Panc1 (cell line): ENCODE data around the gene SLC9A9.

Experiments
- POLR2AphosphoS5 ChIP-seq: IDR thresholded peaks from 2 replicates; pipeline ENCODE4 v1.6.1; 2012; ENCODE audit warnings: mild to moderate bottlenecking, low read depth, low read length, moderate library complexity
- TF ChIP-seq, protein P1 (sequence below): fragments of 450-650 bp; IDR thresholded peaks from 2 replicates; pipeline ENCODE4 v1.5.1; 2017; ENCODE audit warnings: mild to moderate bottlenecking

DNA sequence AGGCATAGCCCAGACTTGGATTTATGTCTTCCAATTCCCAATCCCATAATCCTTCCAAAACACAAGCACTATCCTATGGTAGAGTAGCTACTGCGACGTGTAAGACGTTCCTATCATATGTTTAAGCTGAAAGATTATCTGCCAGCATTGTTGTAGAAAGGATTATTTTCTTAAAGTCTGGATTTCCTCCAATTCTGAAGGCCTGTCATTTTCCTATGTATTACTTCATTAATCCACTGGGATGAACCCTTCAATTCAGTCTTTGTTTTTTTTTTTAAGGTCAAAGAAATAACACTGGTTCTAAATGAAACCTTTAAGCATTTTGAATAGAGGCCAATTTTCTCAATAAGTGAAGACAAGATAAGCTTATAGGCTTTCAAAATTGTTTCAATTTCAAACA lies 289.0 kb downstream of the SLC9A9 start:
- no peak for TF ChIP-seq POLR2AphosphoS5
- TF ChIP-seq, protein P1, sequence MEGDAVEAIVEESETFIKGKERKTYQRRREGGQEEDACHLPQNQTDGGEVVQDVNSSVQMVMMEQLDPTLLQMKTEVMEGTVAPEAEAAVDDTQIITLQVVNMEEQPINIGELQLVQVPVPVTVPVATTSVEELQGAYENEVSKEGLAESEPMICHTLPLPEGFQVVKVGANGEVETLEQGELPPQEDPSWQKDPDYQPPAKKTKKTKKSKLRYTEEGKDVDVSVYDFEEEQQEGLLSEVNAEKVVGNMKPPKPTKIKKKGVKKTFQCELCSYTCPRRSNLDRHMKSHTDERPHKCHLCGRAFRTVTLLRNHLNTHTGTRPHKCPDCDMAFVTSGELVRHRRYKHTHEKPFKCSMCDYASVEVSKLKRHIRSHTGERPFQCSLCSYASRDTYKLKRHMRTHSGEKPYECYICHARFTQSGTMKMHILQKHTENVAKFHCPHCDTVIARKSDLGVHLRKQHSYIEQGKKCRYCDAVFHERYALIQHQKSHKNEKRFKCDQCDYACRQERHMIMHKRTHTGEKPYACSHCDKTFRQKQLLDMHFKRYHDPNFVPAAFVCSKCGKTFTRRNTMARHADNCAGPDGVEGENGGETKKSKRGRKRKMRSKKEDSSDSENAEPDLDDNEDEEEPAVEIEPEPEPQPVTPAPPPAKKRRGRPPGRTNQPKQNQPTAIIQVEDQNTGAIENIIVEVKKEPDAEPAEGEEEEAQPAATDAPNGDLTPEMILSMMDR: no peak
